Measurements from ENCODE around the gene SLIRP.
A peak's percentile ranks its signal among the peaks of the same experiment; 100 is the strongest.
"Not testable (repeated sequence)": the region's sequence is repeated elsewhere in the genome, so short reads cannot be mapped to it uniquely, and the experiment has no call there.

Gene SLIRP

GRCh38 chr14:77708749-77709148, 846 bp downstream of the SLIRP start:
- peak overlapping the region; percentile 99 for H3K9ac ChIP-seq (ENCODE audit: low read depth, low read length)
- no peaks in the 10 kb centered on the region for H3K9me3 ChIP-seq (ENCODE audit: control insufficient read depth, insufficient read depth, low read length)
- no peaks in the 10 kb centered on the region for H3K27me3 ChIP-seq (ENCODE audit: control insufficient read depth, insufficient read depth, low read length)
- peaks cover 14% of the 10 kb centered on the region for H3K36me3 ChIP-seq (ENCODE audit: control insufficient read depth, insufficient read depth, low read length)
- H3K4me3 ChIP-seq (ENCODE audit: low read depth, low read length), result peak overlapping the region; percentile 98
- H3K4me1 ChIP-seq (ENCODE audit: control insufficient read depth, insufficient read depth, low read length), result peaks cover 3% of the 10 kb centered on the region

DNA sequence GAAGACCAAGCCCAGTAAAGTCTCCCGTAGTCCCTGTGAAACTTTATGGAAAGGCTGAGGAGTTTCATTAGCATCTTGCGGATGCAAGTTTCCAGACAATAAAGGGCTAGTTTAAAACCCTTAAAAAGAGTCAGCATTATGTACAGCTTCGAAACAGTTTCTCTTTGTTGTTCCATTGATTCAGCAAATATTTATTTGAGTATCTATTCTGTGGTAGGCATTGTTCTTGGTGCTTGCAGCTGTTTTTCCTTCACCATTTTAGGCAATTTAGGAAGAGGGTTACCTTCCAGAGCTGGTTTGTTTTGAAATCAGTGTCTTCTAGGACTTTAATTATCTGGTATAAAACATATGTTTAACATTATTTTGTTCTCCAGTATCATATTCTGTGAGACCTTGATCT, 1.5 kb downstream of the SLIRP start:
- peak overlapping the region; percentile 99 for H3K9ac ChIP-seq (ENCODE audit: low read depth, low read length)
- no peaks in the 10 kb centered on the region for H3K27me3 ChIP-seq (ENCODE audit: control insufficient read depth, insufficient read depth, low read length)
- H3K36me3 ChIP-seq (ENCODE audit: control insufficient read depth, insufficient read depth, low read length), result peaks cover 9% of the 10 kb centered on the region
- peaks cover 3% of the 10 kb centered on the region for H3K4me1 ChIP-seq (ENCODE audit: control insufficient read depth, insufficient read depth, low read length)
- no peaks in the 10 kb centered on the region for H3K9me3 ChIP-seq (ENCODE audit: control insufficient read depth, insufficient read depth, low read length)
- peak overlapping the region; percentile 98 for H3K4me3 ChIP-seq (ENCODE audit: low read depth, low read length)

DNA sequence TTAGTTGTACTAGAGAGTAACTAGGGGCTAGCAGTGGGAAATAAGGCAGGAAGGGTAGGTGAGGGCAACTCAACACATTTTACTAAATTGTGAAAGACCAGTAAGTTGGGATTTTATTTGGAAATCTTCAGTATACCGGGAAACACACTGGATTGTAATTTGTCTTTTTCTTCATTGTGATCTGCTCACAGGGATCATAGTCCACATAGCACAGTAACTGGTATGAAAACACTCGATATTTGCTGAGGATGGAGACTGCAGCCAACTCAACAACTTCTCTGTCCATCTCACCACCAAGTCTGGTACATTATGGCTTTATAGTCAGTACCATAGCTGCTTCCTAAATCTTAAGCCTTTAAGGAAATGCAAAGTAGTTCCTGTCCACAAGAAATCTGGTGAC, 2.5 kb downstream of the SLIRP start:
- Histone ChIP-seq H3K4me3 (ENCODE audit: low read depth, low read length) (peak overlapping the region; percentile 98), H3K27me3 (ENCODE audit: control insufficient read depth, insufficient read depth, low read length) (no peaks in the 10 kb centered on the region), H3K9me3 (ENCODE audit: control insufficient read depth, insufficient read depth, low read length) (no peaks in the 10 kb centered on the region), H3K4me1 (ENCODE audit: control insufficient read depth, insufficient read depth, low read length) (peaks cover 3% of the 10 kb centered on the region), H3K36me3 (ENCODE audit: control insufficient read depth, insufficient read depth, low read length) (peaks cover 15% of the 10 kb centered on the region), H3K9ac (ENCODE audit: low read depth, low read length) (no peak overlapping the region)

DNA sequence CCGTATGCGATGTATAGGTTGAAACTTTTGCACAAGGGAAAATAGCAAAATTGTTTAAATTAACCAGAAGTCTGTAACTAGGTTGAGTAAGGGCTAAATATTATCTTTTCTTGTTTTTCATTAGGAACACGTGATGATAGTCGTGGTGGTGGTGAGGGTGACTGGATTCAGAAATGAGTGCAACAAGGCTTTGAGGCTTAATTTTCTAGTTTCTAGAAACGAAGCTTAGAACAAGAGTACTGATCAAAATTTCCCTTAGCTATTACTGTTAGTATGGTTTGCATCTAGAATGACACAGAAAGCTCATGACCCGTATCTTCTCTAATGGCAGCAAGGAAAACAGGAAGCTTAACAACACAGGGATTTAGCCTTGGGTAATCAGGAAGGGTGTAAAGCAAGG, 7.0 kb downstream of the SLIRP start:
- no peaks in the 10 kb centered on the region for H3K27me3 ChIP-seq (ENCODE audit: control insufficient read depth, insufficient read depth, low read length)
- H3K9me3 ChIP-seq (ENCODE audit: control insufficient read depth, insufficient read depth, low read length), result no peaks in the 10 kb centered on the region
- H3K9ac ChIP-seq (ENCODE audit: low read depth, low read length), result no peak overlapping the region
- no peaks in the 10 kb centered on the region for H3K4me1 ChIP-seq (ENCODE audit: control insufficient read depth, insufficient read depth, low read length)
- peaks cover 32% of the 10 kb centered on the region for H3K36me3 ChIP-seq (ENCODE audit: control insufficient read depth, insufficient read depth, low read length)
- no peak overlapping the region for H3K4me3 ChIP-seq (ENCODE audit: low read depth, low read length)

DNA sequence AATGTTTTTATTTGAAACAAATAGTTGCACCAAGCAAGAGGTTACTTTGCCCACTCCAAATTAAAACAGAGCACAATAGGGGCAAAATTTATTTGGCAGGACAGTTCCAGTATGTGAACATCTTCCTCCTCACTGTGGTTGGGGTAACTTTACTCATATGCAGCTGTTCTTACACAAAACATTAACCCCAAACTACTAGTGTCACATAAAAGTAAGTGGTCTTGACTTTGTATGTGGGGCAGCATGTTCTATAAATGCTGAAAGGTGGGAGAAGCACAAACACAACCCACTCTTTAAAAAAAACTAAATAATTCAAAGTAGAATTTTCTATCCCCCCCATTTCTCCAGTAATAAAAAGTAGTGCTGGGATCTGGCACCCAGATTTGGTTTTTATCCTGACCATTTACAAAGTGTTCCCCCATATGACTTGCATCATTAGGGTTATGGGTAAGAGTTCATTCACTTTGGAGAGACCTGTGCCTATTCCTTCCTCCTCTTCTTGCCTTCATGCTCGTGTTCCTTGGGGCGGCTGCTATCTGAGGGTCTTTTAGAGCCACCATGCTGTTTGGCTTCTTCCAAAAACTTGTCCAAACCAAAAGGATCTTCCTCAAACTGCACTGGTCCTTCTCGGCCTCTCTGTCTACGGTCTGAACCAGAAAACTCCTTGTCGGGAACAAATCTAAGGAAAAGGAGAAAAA, 9.9 kb downstream of the SLIRP start:
- H3K27me3 ChIP-seq (ENCODE audit: control insufficient read depth, insufficient read depth, low read length), result no peaks in the 10 kb centered on the region
- no peaks in the 10 kb centered on the region for H3K9me3 ChIP-seq (ENCODE audit: control insufficient read depth, insufficient read depth, low read length)
- H3K4me3 ChIP-seq (ENCODE audit: low read depth, low read length), result no peak overlapping the region
- no peak overlapping the region for H3K9ac ChIP-seq (ENCODE audit: low read depth, low read length)
- no peaks in the 10 kb centered on the region for H3K4me1 ChIP-seq (ENCODE audit: control insufficient read depth, insufficient read depth, low read length)
- H3K36me3 ChIP-seq (ENCODE audit: control insufficient read depth, insufficient read depth, low read length), result peaks cover 28% of the 10 kb centered on the region

DNA sequence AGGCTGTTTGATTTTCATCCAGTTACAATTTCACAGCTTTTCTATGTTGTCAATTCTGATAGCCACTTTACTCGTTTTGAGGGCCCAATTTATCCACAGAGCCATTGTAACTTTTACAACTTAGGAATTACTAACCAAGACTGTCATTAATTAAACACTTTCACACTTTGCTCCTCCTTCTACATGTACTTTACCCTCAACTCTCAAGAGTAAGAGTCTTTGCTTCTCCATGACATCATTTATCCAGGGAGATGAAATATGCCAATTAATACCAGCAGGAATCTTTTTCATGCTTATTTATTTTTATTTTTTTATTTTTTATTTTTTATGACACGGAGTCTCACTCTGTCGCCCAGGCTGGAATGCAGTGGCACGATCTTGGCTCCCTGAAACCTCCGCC, 13.5 kb downstream of the SLIRP start:
- H3K4me3 ChIP-seq (ENCODE audit: low read depth, low read length), result no peak overlapping the region
- H3K4me1 ChIP-seq (ENCODE audit: control insufficient read depth, insufficient read depth, low read length), result no peaks in the 10 kb centered on the region
- H3K9ac ChIP-seq (ENCODE audit: low read depth, low read length), result no peak overlapping the region
- H3K9me3 ChIP-seq (ENCODE audit: control insufficient read depth, insufficient read depth, low read length), result no peaks in the 10 kb centered on the region
- peaks cover 33% of the 10 kb centered on the region for H3K36me3 ChIP-seq (ENCODE audit: control insufficient read depth, insufficient read depth, low read length)
- no peaks in the 10 kb centered on the region for H3K27me3 ChIP-seq (ENCODE audit: control insufficient read depth, insufficient read depth, low read length)

DNA sequence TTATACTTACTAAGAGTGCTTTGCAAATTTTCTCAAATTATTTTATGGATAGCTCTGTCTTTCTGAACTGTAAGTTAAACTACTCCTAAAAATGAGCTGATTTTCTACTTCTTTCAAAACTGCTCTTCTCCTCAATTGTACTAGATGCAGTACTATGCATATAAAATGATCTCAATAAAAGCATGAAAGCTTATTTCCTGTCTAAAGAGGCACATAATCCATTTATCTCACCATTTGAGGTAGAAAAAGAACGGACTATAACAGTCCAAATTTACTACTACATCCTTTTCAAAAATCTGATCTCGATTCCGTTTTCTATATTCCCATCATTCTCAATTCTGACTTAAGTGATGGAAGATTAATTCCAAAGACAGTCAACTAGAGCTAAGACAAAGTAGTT, 14.4 kb downstream of the SLIRP start:
- Histone ChIP-seq H3K9ac (ENCODE audit: low read depth, low read length) (no peak overlapping the region), H3K4me1 (ENCODE audit: control insufficient read depth, insufficient read depth, low read length) (no peaks in the 10 kb centered on the region), H3K36me3 (ENCODE audit: control insufficient read depth, insufficient read depth, low read length) (peaks cover 33% of the 10 kb centered on the region), H3K27me3 (ENCODE audit: control insufficient read depth, insufficient read depth, low read length) (no peaks in the 10 kb centered on the region), H3K9me3 (ENCODE audit: control insufficient read depth, insufficient read depth, low read length) (no peaks in the 10 kb centered on the region), H3K4me3 (ENCODE audit: low read depth, low read length) (no peak overlapping the region)

DNA sequence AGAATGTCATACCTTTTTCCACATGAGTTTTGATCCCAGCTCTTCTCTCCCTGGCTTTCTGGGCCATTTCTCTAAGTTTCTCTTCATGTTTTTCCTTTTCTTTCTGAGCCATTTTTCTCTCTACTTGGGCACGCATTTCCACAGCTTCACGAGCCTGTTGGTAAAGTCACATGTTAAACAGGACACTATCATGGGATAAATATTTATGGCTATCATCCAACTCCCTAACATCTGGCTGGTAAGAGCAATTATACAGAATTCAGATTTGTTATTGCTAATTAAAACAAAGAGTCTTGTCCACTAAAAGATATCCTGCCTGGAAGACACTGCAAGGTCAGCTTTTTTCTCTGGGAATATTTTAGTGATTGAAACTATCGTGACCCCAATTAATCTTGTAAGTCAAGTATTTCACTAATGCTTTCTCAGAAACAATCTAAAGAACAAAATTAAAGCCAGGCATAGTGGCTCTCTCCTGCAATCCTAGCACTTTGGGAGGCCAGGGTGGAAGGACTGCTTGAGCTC, 23.1 kb downstream of the SLIRP start:
- peaks cover 16% of the 10 kb centered on the region for H3K36me3 ChIP-seq (ENCODE audit: control insufficient read depth, insufficient read depth, low read length)
- H3K4me3 ChIP-seq (ENCODE audit: low read depth, low read length), result no peak overlapping the region
- no peaks in the 10 kb centered on the region for H3K4me1 ChIP-seq (ENCODE audit: control insufficient read depth, insufficient read depth, low read length)
- no peaks in the 10 kb centered on the region for H3K27me3 ChIP-seq (ENCODE audit: control insufficient read depth, insufficient read depth, low read length)
- H3K9ac ChIP-seq (ENCODE audit: low read depth, low read length), result no peak overlapping the region
- no peaks in the 10 kb centered on the region for H3K9me3 ChIP-seq (ENCODE audit: control insufficient read depth, insufficient read depth, low read length)

DNA sequence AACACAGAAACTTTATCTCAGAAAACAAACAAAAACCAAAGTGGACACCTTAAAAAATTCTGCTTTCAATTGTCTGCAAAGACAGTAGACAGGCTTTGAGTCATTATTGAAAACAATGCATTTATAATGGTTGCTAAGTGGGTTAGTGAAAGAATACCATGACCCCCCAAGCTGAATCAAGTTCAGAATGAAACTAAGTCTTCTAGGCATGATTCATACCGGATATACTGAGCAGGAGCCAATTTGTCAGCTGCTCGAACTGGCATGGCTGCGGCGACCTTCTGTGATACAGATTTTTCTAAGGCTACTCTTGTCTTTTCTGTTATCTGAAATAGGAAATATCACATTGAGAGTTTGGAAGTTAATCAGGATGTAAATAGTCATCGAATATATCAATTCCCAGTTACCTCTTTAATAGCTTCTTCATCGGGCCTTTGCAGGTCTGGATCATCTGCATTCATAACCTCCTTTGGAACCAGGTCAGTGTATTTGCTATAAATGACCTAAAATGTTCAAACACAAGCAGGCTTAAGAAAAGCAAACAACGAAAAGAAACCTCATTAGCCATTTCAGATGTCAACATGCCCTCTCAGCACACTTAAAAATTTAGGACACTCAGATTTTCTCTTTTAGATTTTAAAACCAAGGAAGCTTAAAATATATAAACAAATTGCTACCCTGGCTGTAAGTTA, 30.8 kb downstream of the SLIRP start:
- H3K27me3 ChIP-seq (ENCODE audit: control insufficient read depth, insufficient read depth, low read length), result no peaks in the 10 kb centered on the region
- H3K4me3 ChIP-seq (ENCODE audit: low read depth, low read length), result no peak overlapping the region
- no peaks in the 10 kb centered on the region for H3K9me3 ChIP-seq (ENCODE audit: control insufficient read depth, insufficient read depth, low read length)
- no peak overlapping the region for H3K9ac ChIP-seq (ENCODE audit: low read depth, low read length)
- H3K36me3 ChIP-seq (ENCODE audit: control insufficient read depth, insufficient read depth, low read length), result peaks cover 18% of the 10 kb centered on the region
- H3K4me1 ChIP-seq (ENCODE audit: control insufficient read depth, insufficient read depth, low read length), result no peaks in the 10 kb centered on the region

- no peaks in the 10 kb centered on the region for H3K4me1 ChIP-seq (ENCODE audit: control insufficient read depth, insufficient read depth, low read length)
- no peaks in the 10 kb centered on the region for H3K27me3 ChIP-seq (ENCODE audit: control insufficient read depth, insufficient read depth, low read length)
- H3K4me3 ChIP-seq (ENCODE audit: low read depth, low read length), result no peak overlapping the region
- H3K9me3 ChIP-seq (ENCODE audit: control insufficient read depth, insufficient read depth, low read length), result no peaks in the 10 kb centered on the region
- peaks cover 20% of the 10 kb centered on the region for H3K36me3 ChIP-seq (ENCODE audit: control insufficient read depth, insufficient read depth, low read length)
- H3K9ac ChIP-seq (ENCODE audit: low read depth, low read length), result no peak overlapping the region
Observed at GRCh38 chr14:77741438-77741837, 33.5 kb downstream of the SLIRP start.

DNA sequence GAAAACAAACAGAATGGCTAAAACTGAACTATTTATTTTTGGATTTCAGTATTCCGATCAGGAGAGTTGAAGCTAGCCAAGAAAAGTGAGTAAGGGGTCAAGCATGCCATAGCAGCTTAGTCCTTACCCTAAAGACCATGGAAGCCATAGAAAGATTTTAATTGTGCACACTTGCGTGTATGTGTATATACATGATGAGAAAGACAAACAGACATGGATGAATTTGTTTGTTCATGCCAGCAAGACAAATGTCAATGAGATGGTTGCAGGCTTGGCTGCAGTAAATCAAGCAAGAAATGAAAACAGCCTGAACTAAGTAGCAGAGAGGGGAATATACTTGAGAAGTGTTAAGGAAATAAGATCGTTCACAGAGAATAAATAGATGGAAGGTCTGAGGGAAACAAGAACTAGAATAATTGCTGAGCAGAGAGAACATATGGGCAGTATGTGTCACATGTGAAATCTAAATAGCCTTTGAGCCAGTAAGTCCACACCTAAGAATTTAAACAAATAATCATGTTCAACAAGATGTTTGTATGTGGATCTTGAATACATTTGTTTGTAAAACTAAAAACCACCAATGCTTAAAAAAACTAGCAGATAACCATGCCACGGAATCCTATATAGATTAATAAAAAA, 38.3 kb downstream of the SLIRP start:
- H3K4me3 ChIP-seq (ENCODE audit: low read depth, low read length), result no peak overlapping the region
- no peak overlapping the region for H3K9ac ChIP-seq (ENCODE audit: low read depth, low read length)
- no peaks in the 10 kb centered on the region for H3K4me1 ChIP-seq (ENCODE audit: control insufficient read depth, insufficient read depth, low read length)
- H3K9me3 ChIP-seq (ENCODE audit: control insufficient read depth, insufficient read depth, low read length), result no peaks in the 10 kb centered on the region
- no peaks in the 10 kb centered on the region for H3K27me3 ChIP-seq (ENCODE audit: control insufficient read depth, insufficient read depth, low read length)
- H3K36me3 ChIP-seq (ENCODE audit: control insufficient read depth, insufficient read depth, low read length), result peaks cover 33% of the 10 kb centered on the region

GRCh38 chr14:77747425-77747824, 39.5 kb downstream of the SLIRP start:
- not testable (repeated sequence) for H3K4me3 ChIP-seq (ENCODE audit: low read depth, low read length); H3K9ac ChIP-seq (ENCODE audit: low read depth, low read length); H3K4me1 ChIP-seq (ENCODE audit: control insufficient read depth, insufficient read depth, low read length); H3K27me3 ChIP-seq (ENCODE audit: control insufficient read depth, insufficient read depth, low read length); H3K9me3 ChIP-seq (ENCODE audit: control insufficient read depth, insufficient read depth, low read length)
- H3K36me3 ChIP-seq (ENCODE audit: control insufficient read depth, insufficient read depth, low read length), result peaks cover 37% of the 10 kb centered on the region

Data from iPS-15b (cell line).